Measurements from ENCODE around the gene LDAH.

Gene LDAH

GRCh38 chr2:20696366-20696765, 126.5 kb downstream of the LDAH start (continued):
- TF ChIP-seq, protein P1, sequence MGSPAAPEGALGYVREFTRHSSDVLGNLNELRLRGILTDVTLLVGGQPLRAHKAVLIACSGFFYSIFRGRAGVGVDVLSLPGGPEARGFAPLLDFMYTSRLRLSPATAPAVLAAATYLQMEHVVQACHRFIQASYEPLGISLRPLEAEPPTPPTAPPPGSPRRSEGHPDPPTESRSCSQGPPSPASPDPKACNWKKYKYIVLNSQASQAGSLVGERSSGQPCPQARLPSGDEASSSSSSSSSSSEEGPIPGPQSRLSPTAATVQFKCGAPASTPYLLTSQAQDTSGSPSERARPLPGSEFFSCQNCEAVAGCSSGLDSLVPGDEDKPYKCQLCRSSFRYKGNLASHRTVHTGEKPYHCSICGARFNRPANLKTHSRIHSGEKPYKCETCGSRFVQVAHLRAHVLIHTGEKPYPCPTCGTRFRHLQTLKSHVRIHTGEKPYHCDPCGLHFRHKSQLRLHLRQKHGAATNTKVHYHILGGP (tag by site-specific recombination; IDR thresholded peaks at IDR 0.05), result no peak
- no peak for TF ChIP-seq ZNF621 (tag by site-specific recombination; IDR thresholded peaks at IDR 0.05)
- TF ChIP-seq ZFP41 (tag by site-specific recombination; IDR thresholded peaks at IDR 0.05; ENCODE audit: borderline replicate concordance), result no peak

- Histone ChIP-seq H3K27ac (ENCODE audit: extremely low read depth, low read depth, low read length) (no peak overlapping the region), H3K4me3 (ENCODE audit: low read depth, low read length) (no peak overlapping the region), H3K4me1 (ENCODE audit: control insufficient read depth, insufficient read depth, low read length) (no peaks in the 10 kb centered on the region), H3K36me3 (ENCODE audit: control insufficient read depth in 2 of 2, insufficient read depth in 1 of 2, low read length in 2 of 2) (peaks cover 0 to 15% of the 10 kb centered on the region in 2 experiments; a peak in 2 of 3 replicates), H3K9me3 (ENCODE audit: control insufficient read depth, insufficient read depth, low read depth, low read length) (no peaks in the 10 kb centered on the region)
- TF ChIP-seq ZNF510 (tag by site-specific recombination; IDR thresholded peaks at IDR 0.05; ENCODE audit: insufficient replicate concordance), result no peak
- TF ChIP-seq ZNF791 (tag by site-specific recombination; IDR thresholded peaks at IDR 0.05), result no peak
- TF ChIP-seq EGR2 (tag by site-specific recombination; IDR thresholded peaks at IDR 0.05; ENCODE audit: low read depth), result no peak
- TF ChIP-seq ZNF501 (tag by site-specific recombination; IDR thresholded peaks at IDR 0.05), result no peak
- TF ChIP-seq ZNF18 (tag by site-specific recombination; IDR thresholded peaks at IDR 0.05), result no peak
- no peak for TF ChIP-seq ZNF175 (tag by site-specific recombination; IDR thresholded peaks at IDR 0.05)
- TF ChIP-seq ZNF112 (tag by site-specific recombination; IDR thresholded peaks at IDR 0.05), result no peak
- TF ChIP-seq ZNF404 (tag by site-specific recombination; IDR thresholded peaks at IDR 0.05), result no peak
- TF ChIP-seq ZNF658 (tag by site-specific recombination; IDR thresholded peaks at IDR 0.05), result no peak
- ChIA-PET CTCF (interaction anchor here (0.5 kb wide), 1 partner anchor 9 kb away, joined by 4 read pairs; no protein-coding TSS in a partner anchor), POLR2A (no interaction called here)
Observed at GRCh38 chr2:20693317-20693716, 129.6 kb downstream of the LDAH start.

DNA sequence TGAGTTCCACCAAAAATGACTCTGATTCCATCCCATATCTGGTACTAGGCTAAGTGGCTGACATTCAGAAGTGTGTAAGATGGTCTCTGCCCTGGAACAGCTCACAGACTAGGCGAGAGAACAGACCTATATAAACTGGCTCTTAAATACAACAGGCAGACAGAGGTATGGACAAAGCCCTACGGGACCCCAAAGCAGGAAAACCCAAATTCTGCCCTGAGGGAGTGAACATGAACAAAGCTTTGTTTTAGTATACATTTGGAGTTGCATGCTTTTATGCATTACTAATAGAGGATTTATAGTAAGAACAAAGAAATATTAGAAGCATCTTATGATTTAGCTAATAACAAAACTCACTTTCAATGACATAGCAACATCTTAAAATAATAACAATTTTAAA, 130.8 kb downstream of the LDAH start:
- Histone ChIP-seq H3K27ac (ENCODE audit: extremely low read depth, low read depth, low read length) (no peak overlapping the region), H3K4me3 (ENCODE audit: low read depth, low read length) (no peak overlapping the region), H3K4me1 (ENCODE audit: control insufficient read depth, insufficient read depth, low read length) (no peaks in the 10 kb centered on the region), H3K9me3 (ENCODE audit: control insufficient read depth, insufficient read depth, low read depth, low read length) (no peaks in the 10 kb centered on the region), H3K36me3 (ENCODE audit: control insufficient read depth in 2 of 2, insufficient read depth in 1 of 2, low read length in 2 of 2) (peaks cover 0 to 15% of the 10 kb centered on the region in 2 experiments; a peak in 2 of 3 replicates)
- ChIA-PET CTCF (interaction anchor here (0.9 to 1.3 kb wide), 2 partner anchors 90 to 271 kb away, joined by 3 to 8 read pairs; no protein-coding TSS in a partner anchor), POLR2A (no interaction called here)
- TF ChIP-seq ZNF354C (tag by site-specific recombination; IDR thresholded peaks at IDR 0.05; ENCODE audit: borderline replicate concordance, low read depth) (no peak), GLIS2 (tag by site-specific recombination; IDR thresholded peaks at IDR 0.05) (no peak), ZNF626 (tag by site-specific recombination; IDR thresholded peaks at IDR 0.05) (no peak), ZBTB10 (tag by site-specific recombination; IDR thresholded peaks at IDR 0.05) (no peak), ZNF747 (tag by site-specific recombination; IDR thresholded peaks at IDR 0.05) (no peak), KLF10 (tag by site-specific recombination; IDR thresholded peaks at IDR 0.05) (no peak), ZNF76 (tag by site-specific recombination; IDR thresholded peaks at IDR 0.05; ENCODE audit: borderline replicate concordance, low read depth) (no peak), ZBTB8A (tag by site-specific recombination; IDR thresholded peaks at IDR 0.05) (no peak), ZNF133 (tag by site-specific recombination; IDR thresholded peaks at IDR 0.05) (no peak), ZNF19 (tag by site-specific recombination; IDR thresholded peaks at IDR 0.05; ENCODE audit: low read depth) (no peak)
- TF ChIP-seq, protein P2, sequence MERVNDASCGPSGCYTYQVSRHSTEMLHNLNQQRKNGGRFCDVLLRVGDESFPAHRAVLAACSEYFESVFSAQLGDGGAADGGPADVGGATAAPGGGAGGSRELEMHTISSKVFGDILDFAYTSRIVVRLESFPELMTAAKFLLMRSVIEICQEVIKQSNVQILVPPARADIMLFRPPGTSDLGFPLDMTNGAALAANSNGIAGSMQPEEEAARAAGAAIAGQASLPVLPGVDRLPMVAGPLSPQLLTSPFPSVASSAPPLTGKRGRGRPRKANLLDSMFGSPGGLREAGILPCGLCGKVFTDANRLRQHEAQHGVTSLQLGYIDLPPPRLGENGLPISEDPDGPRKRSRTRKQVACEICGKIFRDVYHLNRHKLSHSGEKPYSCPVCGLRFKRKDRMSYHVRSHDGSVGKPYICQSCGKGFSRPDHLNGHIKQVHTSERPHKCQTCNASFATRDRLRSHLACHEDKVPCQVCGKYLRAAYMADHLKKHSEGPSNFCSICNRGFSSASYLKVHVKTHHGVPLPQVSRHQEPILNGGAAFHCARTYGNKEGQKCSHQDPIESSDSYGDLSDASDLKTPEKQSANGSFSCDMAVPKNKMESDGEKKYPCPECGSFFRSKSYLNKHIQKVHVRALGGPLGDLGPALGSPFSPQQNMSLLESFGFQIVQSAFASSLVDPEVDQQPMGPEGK (tag by site-specific recombination; IDR thresholded peaks at IDR 0.05), result no peak
- TF ChIP-seq, protein P3, sequence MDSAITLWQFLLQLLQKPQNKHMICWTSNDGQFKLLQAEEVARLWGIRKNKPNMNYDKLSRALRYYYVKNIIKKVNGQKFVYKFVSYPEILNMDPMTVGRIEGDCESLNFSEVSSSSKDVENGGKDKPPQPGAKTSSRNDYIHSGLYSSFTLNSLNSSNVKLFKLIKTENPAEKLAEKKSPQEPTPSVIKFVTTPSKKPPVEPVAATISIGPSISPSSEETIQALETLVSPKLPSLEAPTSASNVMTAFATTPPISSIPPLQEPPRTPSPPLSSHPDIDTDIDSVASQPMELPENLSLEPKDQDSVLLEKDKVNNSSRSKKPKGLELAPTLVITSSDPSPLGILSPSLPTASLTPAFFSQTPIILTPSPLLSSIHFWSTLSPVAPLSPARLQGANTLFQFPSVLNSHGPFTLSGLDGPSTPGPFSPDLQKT (IDR thresholded peaks at IDR 0.05; ENCODE audit: borderline replicate concordance, low read depth, low read length), result no peak
